ENCODE measurements around the gene MLLT10.

- no peak for TF ChIP-seq KDM1A (IDR thresholded peaks at IDR 0.05; ENCODE audit: borderline replicate concordance)
- TF ChIP-seq, protein P1, sequence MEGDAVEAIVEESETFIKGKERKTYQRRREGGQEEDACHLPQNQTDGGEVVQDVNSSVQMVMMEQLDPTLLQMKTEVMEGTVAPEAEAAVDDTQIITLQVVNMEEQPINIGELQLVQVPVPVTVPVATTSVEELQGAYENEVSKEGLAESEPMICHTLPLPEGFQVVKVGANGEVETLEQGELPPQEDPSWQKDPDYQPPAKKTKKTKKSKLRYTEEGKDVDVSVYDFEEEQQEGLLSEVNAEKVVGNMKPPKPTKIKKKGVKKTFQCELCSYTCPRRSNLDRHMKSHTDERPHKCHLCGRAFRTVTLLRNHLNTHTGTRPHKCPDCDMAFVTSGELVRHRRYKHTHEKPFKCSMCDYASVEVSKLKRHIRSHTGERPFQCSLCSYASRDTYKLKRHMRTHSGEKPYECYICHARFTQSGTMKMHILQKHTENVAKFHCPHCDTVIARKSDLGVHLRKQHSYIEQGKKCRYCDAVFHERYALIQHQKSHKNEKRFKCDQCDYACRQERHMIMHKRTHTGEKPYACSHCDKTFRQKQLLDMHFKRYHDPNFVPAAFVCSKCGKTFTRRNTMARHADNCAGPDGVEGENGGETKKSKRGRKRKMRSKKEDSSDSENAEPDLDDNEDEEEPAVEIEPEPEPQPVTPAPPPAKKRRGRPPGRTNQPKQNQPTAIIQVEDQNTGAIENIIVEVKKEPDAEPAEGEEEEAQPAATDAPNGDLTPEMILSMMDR (IDR thresholded peaks at IDR 0.05 in 2 of 3, conservative IDR thresholded peaks at IDR 0.05 in 1 of 3; ENCODE audit: control insufficient read depth in 2 of 3, extremely low read depth in 1 of 3, insufficient read depth in 1 of 3, low read depth in 3 of 3, low read length in 3 of 3), result no peak
- TF ChIP-seq CBX3 (IDR thresholded peaks at IDR 0.05; ENCODE audit: borderline replicate concordance, low read depth), result no peak
- TF ChIP-seq PAX5 (IDR thresholded peaks at IDR 0.05; ENCODE audit: borderline replicate concordance, low read depth, low read length), result no peak
- TF ChIP-seq LARP7 (IDR thresholded peaks at IDR 0.05), result no peak
- TF ChIP-seq POLR2AphosphoS5 (IDR thresholded peaks at IDR 0.05; ENCODE audit: low read length), result no peak
- no peak for TF ChIP-seq EZH2 (IDR thresholded peaks at IDR 0.05; ENCODE audit: borderline replicate concordance, control insufficient read depth, low read depth, low read length)
- no peak for TF ChIP-seq POLR2A (IDR thresholded peaks at IDR 0.05; ENCODE audit: low read depth, low read length)
- no peak for TF ChIP-seq YY1 (IDR thresholded peaks at IDR 0.05; ENCODE audit: low read depth, low read length)
- no peak for TF ChIP-seq ZNF592 (IDR thresholded peaks at IDR 0.05)
- TF ChIP-seq SP1 (IDR thresholded peaks at IDR 0.05; ENCODE audit: low read depth, low read length), result no peak
- TF ChIP-seq CREB1 (IDR thresholded peaks at IDR 0.05; ENCODE audit: low read depth), result no peak
- no peak for TF ChIP-seq BACH1 (IDR thresholded peaks at IDR 0.05; ENCODE audit: borderline replicate concordance)
- no peak for TF ChIP-seq ATF3 (IDR thresholded peaks at IDR 0.05; ENCODE audit: borderline replicate concordance, extremely low read depth, low read depth, low read length)
These were observed 165.5 kb downstream of the MLLT10 start for GRCh38 chr10:21699575-21699974.

Data from GM12878 (cell line).